ENCODE measurements around the gene FER. TPM values are rescaled to one million over a fixed set of nuclear protein-coding genes. Genes with fewer than 3 reads are reported as not detected.

FER gene
- total RNA-seq, 1 experiment from 2014 or later, result 18.0 TPM

- Mint-ChIP-seq H3K4me3 (no peak overlapping the region), H3K27me3 (ENCODE audit: low read depth) (no peaks in the 10 kb centered on the region), H3K27ac (no peak overlapping the region), H3K36me3 (ENCODE audit: insufficient read depth in 1 of 3, low read depth in 3 of 3) (no peaks in the 10 kb centered on the region), H3K9me3 (no peaks in the 10 kb centered on the region), H3K4me1 (peaks cover 4 to 7% of the 10 kb centered on the region in 2 experiments; a peak in 3 of 4 replicates)
- Histone ChIP-seq H4K20me1 (ENCODE audit: control insufficient read depth, insufficient read depth, insufficient read length) (no peaks in the 10 kb centered on the region), H3K9me3 (ENCODE audit: control insufficient read depth, low read depth, low read length) (no peaks in the 10 kb centered on the region), H3K23me2 (ENCODE audit: insufficient read length, low read depth, low read length, poor library complexity, severe bottlenecking) (no peaks in the 10 kb centered on the region), H3K9ac (ENCODE audit: extremely low read depth, insufficient read length, low read length) (no peak overlapping the region), H2BK12ac (ENCODE audit: insufficient read length, low read depth, low read length) (no peak overlapping the region), H3K79me2 (ENCODE audit: insufficient read depth, low read length) (no peaks in the 10 kb centered on the region), H3T11ph (ENCODE audit: low read length) (no peak overlapping the region), H2AFZ (ENCODE audit: low read length) (no peak overlapping the region), H3K23ac (ENCODE audit: insufficient read length, low read depth, low read length) (no peak overlapping the region), H3K4me1 (ENCODE audit: insufficient read depth, low read length) (no peaks in the 10 kb centered on the region; the same call in 1 of the 2 replicates), H4K5ac (ENCODE audit: insufficient read length, low read depth, low read length) (no peak overlapping the region), H3K14ac (ENCODE audit: insufficient read depth, low read length) (no peak overlapping the region), H3K4ac (ENCODE audit: low read depth, low read length) (no peak overlapping the region), H2BK15ac (ENCODE audit: low read depth, low read length) (no peak overlapping the region), H3K4me2 (ENCODE audit: insufficient read depth, insufficient read length, low read length) (no peak overlapping the region), H2BK20ac (ENCODE audit: low read depth, low read length, poor library complexity, severe bottlenecking) (no peak overlapping the region), H3K18ac (ENCODE audit: insufficient read length, low read depth, low read length) (no peak overlapping the region), H3K27ac (ENCODE audit: insufficient read length, low read depth, low read length) (no peak overlapping the region), H4K91ac (ENCODE audit: insufficient read length, low read depth, low read length) (no peak overlapping the region), H3K79me1 (ENCODE audit: insufficient read depth, low read depth, low read length, poor library complexity, severe bottlenecking) (no peaks in the 10 kb centered on the region), H3K56ac (ENCODE audit: insufficient read length, low read depth, low read length) (no peak overlapping the region), H3K27me3 (ENCODE audit: insufficient read depth, low read length) (no peaks in the 10 kb centered on the region), H2AK5ac (ENCODE audit: insufficient read length, low read length) (no peak overlapping the region), H2BK120ac (ENCODE audit: low read depth, low read length, poor library complexity, severe bottlenecking) (no peak overlapping the region), H4K8ac (replicated peaks; ENCODE audit: insufficient read length, low read depth, low read length) (no peak overlapping the region), H2BK5ac (ENCODE audit: insufficient read length, low read length) (no peak overlapping the region)
- no peak for TF ChIP-seq CTCF (conservative IDR thresholded peaks at IDR 0.05)
- no peak for DNase-seq
- WGBS (ENCODE audit: extremely low coverage, insufficient read length, low lambda C conversion rate), result no CpG with 5 or more reads among the region's 5 CpGs
Observed at GRCh38 chr5:108703313-108703712, 44.4 kb upstream of the FER start.
